ENCODE data around the gene GNPDA1. TPM values are rescaled to one million over a fixed set of nuclear protein-coding genes. Genes with fewer than 3 reads are reported as not detected.

Gene GNPDA1
- total RNA-seq, 1 donor from 2014 or later = 76.8 TPM

DNA sequence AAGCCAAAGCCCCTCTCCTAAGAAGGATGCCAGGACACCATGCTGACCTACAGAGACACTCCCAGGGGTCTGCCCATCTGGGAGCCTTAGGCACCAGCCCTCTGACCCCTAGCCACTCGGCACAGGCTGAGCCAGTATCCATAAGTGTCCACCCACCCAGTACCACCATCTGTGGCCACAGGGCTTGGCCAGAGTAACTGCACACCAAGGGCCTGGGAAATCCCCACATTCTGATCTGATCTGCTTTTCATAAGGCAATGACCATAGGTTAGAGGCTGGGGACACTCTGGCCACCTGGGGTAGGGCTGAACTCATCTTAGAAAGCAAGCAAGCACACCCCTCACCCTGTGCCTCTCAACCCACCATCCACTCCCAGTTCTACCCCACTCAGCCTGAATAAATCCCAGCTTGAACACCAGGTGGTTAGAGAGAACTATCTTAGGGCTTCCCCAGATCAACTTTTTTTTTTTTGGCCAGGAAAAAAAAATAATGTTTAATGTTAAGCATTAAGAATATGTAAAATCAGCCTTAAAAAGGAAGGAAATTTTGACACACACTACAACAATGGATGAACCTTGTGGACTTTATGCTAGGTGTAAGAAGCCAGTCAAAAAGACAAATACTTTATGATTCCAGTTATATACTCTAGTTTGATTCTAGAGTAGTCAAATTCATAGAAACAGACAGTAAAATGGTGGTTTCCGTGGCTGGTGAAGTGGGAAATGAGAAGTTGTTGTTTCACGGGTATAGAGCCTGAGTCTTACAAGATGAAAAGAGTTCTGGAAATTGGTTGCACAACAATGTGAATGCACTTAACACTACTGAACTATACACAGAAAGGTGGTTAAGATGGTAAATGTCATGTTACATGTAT is 6.2 kb downstream of the GNPDA1 start:
- no peak overlapping the region for H3K27ac Mint-ChIP-seq (ENCODE audit: unreplicated experiment)
- peaks cover 9% of the 10 kb centered on the region for H3K36me3 Mint-ChIP-seq (ENCODE audit: low read depth)
- no peaks in the 10 kb centered on the region for H3K27me3 Mint-ChIP-seq (ENCODE audit: low read depth)
- TF ChIP-seq, protein P1, sequence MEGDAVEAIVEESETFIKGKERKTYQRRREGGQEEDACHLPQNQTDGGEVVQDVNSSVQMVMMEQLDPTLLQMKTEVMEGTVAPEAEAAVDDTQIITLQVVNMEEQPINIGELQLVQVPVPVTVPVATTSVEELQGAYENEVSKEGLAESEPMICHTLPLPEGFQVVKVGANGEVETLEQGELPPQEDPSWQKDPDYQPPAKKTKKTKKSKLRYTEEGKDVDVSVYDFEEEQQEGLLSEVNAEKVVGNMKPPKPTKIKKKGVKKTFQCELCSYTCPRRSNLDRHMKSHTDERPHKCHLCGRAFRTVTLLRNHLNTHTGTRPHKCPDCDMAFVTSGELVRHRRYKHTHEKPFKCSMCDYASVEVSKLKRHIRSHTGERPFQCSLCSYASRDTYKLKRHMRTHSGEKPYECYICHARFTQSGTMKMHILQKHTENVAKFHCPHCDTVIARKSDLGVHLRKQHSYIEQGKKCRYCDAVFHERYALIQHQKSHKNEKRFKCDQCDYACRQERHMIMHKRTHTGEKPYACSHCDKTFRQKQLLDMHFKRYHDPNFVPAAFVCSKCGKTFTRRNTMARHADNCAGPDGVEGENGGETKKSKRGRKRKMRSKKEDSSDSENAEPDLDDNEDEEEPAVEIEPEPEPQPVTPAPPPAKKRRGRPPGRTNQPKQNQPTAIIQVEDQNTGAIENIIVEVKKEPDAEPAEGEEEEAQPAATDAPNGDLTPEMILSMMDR (conservative IDR thresholded peaks at IDR 0.05) = no peak
- DNase-seq (ENCODE audit: low read depth, low spot score) = no peak
- no peak overlapping the region for H3K4me3 Mint-ChIP-seq
- H3K4me1 Mint-ChIP-seq = peaks cover under 1% of the 10 kb centered on the region
- no peaks in the 10 kb centered on the region for H3K9me3 Mint-ChIP-seq

DNA sequence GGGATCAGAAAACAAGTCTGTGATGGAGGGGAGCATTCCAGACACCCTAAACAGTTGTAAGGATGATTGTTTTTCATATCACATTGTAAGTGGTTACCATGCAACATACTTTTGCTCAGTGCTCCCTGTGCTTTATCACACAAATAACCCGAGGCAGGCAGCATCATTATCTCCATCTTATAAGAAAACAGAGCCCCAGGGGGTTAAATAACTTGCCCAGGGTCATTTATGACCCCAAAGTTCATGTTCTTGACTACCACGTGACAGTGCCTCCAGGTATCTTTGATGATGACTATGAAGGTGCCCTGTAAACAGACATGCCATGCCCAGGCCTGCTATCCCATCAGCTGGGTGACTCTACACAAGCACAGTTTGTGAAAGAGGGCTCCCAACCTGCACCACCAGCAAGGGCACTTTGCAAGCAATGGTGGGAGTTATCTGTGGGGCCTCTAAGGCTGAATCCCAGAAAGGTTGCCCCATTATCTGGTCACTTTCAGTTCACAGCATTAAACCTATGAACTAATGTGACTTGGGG is 9.5 kb downstream of the GNPDA1 start:
- TF ChIP-seq, protein P1 (conservative IDR thresholded peaks at IDR 0.05) = no peak
- Mint-ChIP-seq H3K27ac (ENCODE audit: unreplicated experiment) (no peak overlapping the region), H3K36me3 (ENCODE audit: low read depth) (peaks cover 19% of the 10 kb centered on the region), H3K27me3 (ENCODE audit: low read depth) (no peaks in the 10 kb centered on the region), H3K4me1 (no peaks in the 10 kb centered on the region), H3K9me3 (no peaks in the 10 kb centered on the region), H3K4me3 (no peak overlapping the region)
- no peak for DNase-seq (ENCODE audit: low read depth, low spot score)

DNA sequence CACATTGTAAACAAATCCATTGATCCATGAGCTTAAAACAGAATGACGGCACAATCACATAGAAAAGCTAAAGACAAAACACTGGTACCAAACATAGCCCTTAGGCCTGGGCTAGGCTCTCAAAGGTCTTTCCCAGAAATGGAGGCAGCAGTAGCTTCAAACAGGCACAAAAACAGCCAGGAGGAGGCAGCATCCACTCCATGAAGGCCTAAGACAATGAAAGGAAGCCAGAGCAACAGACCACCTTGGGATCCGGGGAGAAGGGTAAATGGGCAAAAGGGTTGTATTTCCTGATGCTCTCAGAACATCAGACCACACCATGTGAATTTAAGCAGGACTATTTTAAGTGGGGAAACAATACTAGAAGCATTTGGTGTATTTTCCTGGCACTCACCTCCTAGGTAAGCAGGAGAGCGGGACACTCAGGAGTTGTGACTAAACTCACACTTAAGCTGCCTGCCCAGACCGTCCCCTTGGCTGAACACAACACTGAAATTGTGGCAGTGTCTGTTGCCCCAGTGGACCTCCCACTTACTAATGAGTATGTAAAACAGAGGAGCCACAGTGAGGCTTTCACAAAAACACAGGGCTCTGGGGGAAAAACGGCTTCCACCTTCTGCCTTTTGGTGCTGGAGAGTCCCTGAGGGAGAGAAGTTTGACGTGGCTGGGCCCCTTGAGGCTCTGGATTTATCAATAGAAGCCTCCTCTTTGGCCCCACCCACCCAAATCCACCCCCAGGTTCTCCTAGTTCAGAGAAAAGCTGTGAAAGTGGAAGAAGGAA is 11.9 kb downstream of the GNPDA1 start:
- H3K4me3 Mint-ChIP-seq = no peak overlapping the region
- H3K4me1 Mint-ChIP-seq = no peaks in the 10 kb centered on the region
- TF ChIP-seq, protein P1 (conservative IDR thresholded peaks at IDR 0.05) = peak; percentile 35
- DNase-seq (ENCODE audit: low read depth, low spot score) = no peak
- H3K9me3 Mint-ChIP-seq = no peaks in the 10 kb centered on the region
- H3K27ac Mint-ChIP-seq (ENCODE audit: unreplicated experiment) = peak overlapping the region; percentile 73
- peaks cover 21% of the 10 kb centered on the region for H3K36me3 Mint-ChIP-seq (ENCODE audit: low read depth)
- no peaks in the 10 kb centered on the region for H3K27me3 Mint-ChIP-seq (ENCODE audit: low read depth)

DNA sequence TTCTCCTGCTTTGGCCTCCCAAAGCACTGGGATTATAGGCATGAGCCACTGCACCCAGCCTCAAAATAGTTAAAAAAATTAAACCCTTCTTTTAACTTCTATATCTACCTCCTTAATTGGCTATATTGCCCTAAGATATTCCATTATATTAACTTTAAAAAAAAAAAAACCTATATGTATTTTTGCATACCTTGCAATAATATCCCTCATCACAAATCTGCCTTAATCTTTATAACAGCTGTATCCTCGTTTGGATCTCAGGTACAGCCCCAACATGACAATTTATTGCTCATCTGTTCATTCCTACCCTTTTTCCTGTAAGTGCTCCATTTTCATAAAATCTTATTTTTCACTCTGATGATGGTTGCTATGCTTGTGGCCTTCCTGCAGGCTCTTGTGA is 12.7 kb downstream of the GNPDA1 start:
- TF ChIP-seq, protein P1 (conservative IDR thresholded peaks at IDR 0.05) = no peak
- DNase-seq (ENCODE audit: low read depth, low spot score) = no peak
- Mint-ChIP-seq H3K36me3 (ENCODE audit: low read depth) (peaks cover 20% of the 10 kb centered on the region), H3K27ac (ENCODE audit: unreplicated experiment) (no peak overlapping the region), H3K4me3 (no peak overlapping the region), H3K27me3 (ENCODE audit: low read depth) (no peaks in the 10 kb centered on the region), H3K9me3 (no peaks in the 10 kb centered on the region), H3K4me1 (no peaks in the 10 kb centered on the region)

GRCh38 chr5:141997358-141997960 is 15.4 kb downstream of the GNPDA1 start:
- Mint-ChIP-seq H3K4me3 (no peak overlapping the region), H3K4me1 (peaks cover 12% of the 10 kb centered on the region), H3K27me3 (ENCODE audit: low read depth) (no peaks in the 10 kb centered on the region), H3K9me3 (no peaks in the 10 kb centered on the region), H3K36me3 (ENCODE audit: low read depth) (peaks cover 31% of the 10 kb centered on the region), H3K27ac (ENCODE audit: unreplicated experiment) (no peak overlapping the region)
- TF ChIP-seq, protein P1 (conservative IDR thresholded peaks at IDR 0.05) = no peak
- no peak for DNase-seq (ENCODE audit: low read depth, low spot score)

All from neural crest cell (in vitro differentiated cells).